Keratinocyte (primary cell): ENCODE results near the gene HOTAIR. TPM values are rescaled to one million over a fixed set of nuclear protein-coding genes. Genes with fewer than 3 reads are reported as not detected.

ENCODE experiments used
- DNase-seq: peaks from one replicate; pipeline ENCODE4 v3.0.0-alpha.2; 2011; ENCODE audit warnings: low read depth, missing footprints, low spot score
- FAIRE-seq: peaks from 2 replicates; lab custom pipeline; 2011; peaks lifted over from hg19 to GRCh38; lab: Jason Lieb, UNC
- H2AFZ ChIP-seq: 2 replicates; pipeline ENCODE4 v1.6.0; 2012; ENCODE audit warnings: low read length, control low read depth, inconsistent platforms; ENCODE audit not compliant: control insufficient read depth
- H3K27ac ChIP-seq: 2 replicates; pipeline ENCODE4 v1.5.1; 2011; ENCODE audit warnings: low read length; ENCODE audit not compliant: control insufficient read depth, insufficient read depth
- H3K27me3 ChIP-seq: 3 replicates; pipeline ENCODE4 v1.6.0; 2011; ENCODE audit warnings: low read length; ENCODE audit not compliant: control insufficient read depth, insufficient read depth; ENCODE audit errors: extremely low read depth
- H3K36me3 ChIP-seq, 2 experiments: 2 replicates in 1 of 2; 3 replicates in 1 of 2; pipeline ENCODE4 v1.5.1; 2011; ENCODE audit warnings: low read length in 2 of 2, mild to moderate bottlenecking in 1 of 2; ENCODE audit not compliant: control insufficient read depth in 2 of 2, insufficient read depth in 2 of 2; ENCODE audit errors: extremely low read depth in 1 of 2
- H3K4me1 ChIP-seq: 3 replicates; pipeline ENCODE4 v1.5.1; 2011; ENCODE audit warnings: low read length; ENCODE audit not compliant: control insufficient read depth, insufficient read depth; ENCODE audit errors: extremely low read depth
- H3K4me2 ChIP-seq: 3 replicates; pipeline ENCODE4 v1.6.0; 2011; ENCODE audit warnings: low read depth, low read length; ENCODE audit not compliant: control insufficient read depth, insufficient read depth; ENCODE audit errors: extremely low read depth
- H3K4me3 ChIP-seq, 3 experiments: fragments of 200-600 bp in 1 of 3; sonication (generic) in 1 of 3; 2 replicates in 2 of 3; 3 replicates in 1 of 3; pipeline ENCODE4 v1.5.1; 2011 to 2016; ENCODE audit warnings: low read length in 3 of 3, mild to moderate bottlenecking in 3 of 3, control low read depth in 2 of 3, inconsistent platforms in 1 of 3, low read depth in 1 of 3, mixed read lengths in 1 of 3, mixed run types in 1 of 3, moderate library complexity in 1 of 3; ENCODE audit not compliant: control insufficient read depth in 2 of 3, insufficient read depth in 2 of 3; ENCODE audit errors: extremely low read depth in 1 of 3
- H3K79me2 ChIP-seq: 2 replicates; pipeline ENCODE4 v1.6.0; 2012; ENCODE audit warnings: low read length; ENCODE audit not compliant: control insufficient read depth, insufficient read depth
- H3K9ac ChIP-seq: 3 replicates; pipeline ENCODE4 v1.6.0; 2011; ENCODE audit warnings: low read length; ENCODE audit not compliant: control insufficient read depth, insufficient read depth; ENCODE audit errors: extremely low read depth
- H3K9me1 ChIP-seq: 3 replicates; pipeline ENCODE4 v1.6.0; 2011; ENCODE audit warnings: low read length; ENCODE audit not compliant: control insufficient read depth, insufficient read depth; ENCODE audit errors: extremely low read depth
- H3K9me3 ChIP-seq: 2 replicates; pipeline ENCODE4 v1.5.1; 2012; ENCODE audit warnings: low read depth, low read length; ENCODE audit not compliant: control insufficient read depth
- H4K20me1 ChIP-seq: 3 replicates; pipeline ENCODE4 v1.6.0; 2011; ENCODE audit warnings: low read length; ENCODE audit not compliant: control insufficient read depth, insufficient read depth; ENCODE audit errors: extremely low read depth
- EZH2 ChIP-seq: IDR thresholded peaks from one replicate; pipeline ENCODE4 v1.6.1; 2012; ENCODE audit warnings: inconsistent platforms, mild to moderate bottlenecking, low read length, moderate library complexity
- dilution Hi-C: fragments of 300-500 bp; cut with MboI; formaldehyde crosslinking; loops from one replicate; pipeline ENCODE4 v1.7.0; 2020; ENCODE audit warnings: low sequenced_read_pairs; ENCODE audit not compliant: extremely low pct_ligation_motif_present
- polyA plus RNA-seq, 5 experiments: library from polyadenylated mRNA; depleted of rRNA in 3 of 5; stranded (reverse) in 3 of 5; stranded (forward) in 1 of 5; unstranded in 1 of 5; fragments of >200 nt; gene quantifications; 1 replicate in 1 of 5; 2 replicates in 3 of 5; 3 replicates in 1 of 5; pipeline versions ENCODE4 v1.2.1 to v1.2.3, GENCODE V29; 2011 to 2012; ENCODE audit warnings: missing spikeins in 2 of 5, low read depth in 1 of 5, low replicate concordance in 1 of 5
- TF ChIP-seq, protein P1 (sequence below), 3 experiments: IDR thresholded peaks in 1 of 3; conservative IDR thresholded peaks in 1 of 3; optimal IDR thresholded peaks in 1 of 3; 2 replicates in 2 of 3; 3 replicates in 1 of 3; pipeline versions ENCODE3 to v1.5.1; 2011; ENCODE audit warnings: low read length in 3 of 3, mild to moderate bottlenecking in 3 of 3, moderate library complexity in 2 of 3, control low read depth in 1 of 3, inconsistent platforms in 1 of 3; ENCODE audit not compliant: insufficient read depth in 2 of 3; ENCODE audit errors: extremely low read depth in 1 of 3

The HOTAIR gene
- polyA plus RNA-seq, 1 donor (not counting 4 experiments of a cell fraction or from before 2014, with no cell fraction given), result 4.0 TPM

GRCh38 chr12:54019091-54019811, 44.5 kb upstream of the HOTAIR start:
- no peaks in the 10 kb centered on the region for H3K27me3 ChIP-seq
- peak overlapping the region; percentile 98 for H3K9ac ChIP-seq
- H3K4me2 ChIP-seq, result peak overlapping the region; percentile 96
- TF ChIP-seq EZH2, result no peak
- TF ChIP-seq, protein P1, sequence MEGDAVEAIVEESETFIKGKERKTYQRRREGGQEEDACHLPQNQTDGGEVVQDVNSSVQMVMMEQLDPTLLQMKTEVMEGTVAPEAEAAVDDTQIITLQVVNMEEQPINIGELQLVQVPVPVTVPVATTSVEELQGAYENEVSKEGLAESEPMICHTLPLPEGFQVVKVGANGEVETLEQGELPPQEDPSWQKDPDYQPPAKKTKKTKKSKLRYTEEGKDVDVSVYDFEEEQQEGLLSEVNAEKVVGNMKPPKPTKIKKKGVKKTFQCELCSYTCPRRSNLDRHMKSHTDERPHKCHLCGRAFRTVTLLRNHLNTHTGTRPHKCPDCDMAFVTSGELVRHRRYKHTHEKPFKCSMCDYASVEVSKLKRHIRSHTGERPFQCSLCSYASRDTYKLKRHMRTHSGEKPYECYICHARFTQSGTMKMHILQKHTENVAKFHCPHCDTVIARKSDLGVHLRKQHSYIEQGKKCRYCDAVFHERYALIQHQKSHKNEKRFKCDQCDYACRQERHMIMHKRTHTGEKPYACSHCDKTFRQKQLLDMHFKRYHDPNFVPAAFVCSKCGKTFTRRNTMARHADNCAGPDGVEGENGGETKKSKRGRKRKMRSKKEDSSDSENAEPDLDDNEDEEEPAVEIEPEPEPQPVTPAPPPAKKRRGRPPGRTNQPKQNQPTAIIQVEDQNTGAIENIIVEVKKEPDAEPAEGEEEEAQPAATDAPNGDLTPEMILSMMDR (optimal IDR thresholded peaks at IDR 0.05 in 1 of 3, IDR thresholded peaks at IDR 0.05 in 1 of 3, conservative IDR thresholded peaks at IDR 0.05 in 1 of 3; ENCODE audit: extremely low read depth in 1 of 3, insufficient read depth in 2 of 3, low read length in 3 of 3), result no peak
- peak overlapping the region; percentile 56 to 95 (median 74) for H3K4me3 ChIP-seq
- dilution Hi-C loops, result no loop called here
- DNase-seq (no peak), FAIRE-seq (no peak)
- H3K9me1 ChIP-seq, result no peaks in the 10 kb centered on the region
- no peaks in the 10 kb centered on the region for H3K36me3 ChIP-seq
- H4K20me1 ChIP-seq, result no peaks in the 10 kb centered on the region
- peak overlapping the region; percentile 37 for H2AFZ ChIP-seq
- peaks cover 60% of the 10 kb centered on the region for H3K4me1 ChIP-seq
- no peaks in the 10 kb centered on the region for H3K9me3 ChIP-seq
- peak overlapping the region; percentile 98 for H3K27ac ChIP-seq
- H3K79me2 ChIP-seq, result peaks cover 71% of the 10 kb centered on the region

DNA sequence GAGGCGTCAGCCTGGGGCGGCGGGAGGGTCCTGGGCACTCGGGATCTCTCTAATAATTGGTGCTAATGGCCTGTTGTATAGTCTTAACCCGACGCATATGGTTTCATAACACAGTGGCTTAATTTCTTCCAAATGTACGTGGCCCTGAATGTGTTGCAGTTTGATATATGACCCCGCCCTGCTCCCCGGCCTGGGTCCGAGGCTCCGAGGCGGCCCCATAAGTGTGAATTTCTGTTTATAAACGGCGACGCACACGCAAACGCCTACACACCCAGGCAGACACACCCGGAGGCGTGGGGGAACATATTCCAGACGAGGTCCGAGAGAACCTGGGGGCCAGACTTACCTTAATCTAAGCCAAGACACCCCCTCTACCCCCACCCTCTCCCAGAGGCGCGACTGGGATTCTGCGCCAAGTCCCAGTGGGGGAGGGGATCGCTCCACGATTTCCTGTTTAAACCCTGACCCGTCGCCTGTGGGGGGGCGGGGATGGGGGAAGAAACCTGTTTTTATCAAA, 43.8 kb upstream of the HOTAIR start:
- peak overlapping the region; percentile 98 for H3K27ac ChIP-seq
- peaks cover 63% of the 10 kb centered on the region for H3K79me2 ChIP-seq
- H3K4me2 ChIP-seq, result peak overlapping the region; percentile 96
- H4K20me1 ChIP-seq, result no peaks in the 10 kb centered on the region
- H2AFZ ChIP-seq, result peak overlapping the region; percentile 13
- peaks cover 53% of the 10 kb centered on the region for H3K4me1 ChIP-seq
- H3K4me3 ChIP-seq, result peak overlapping the region; percentile 56 to 95 (median 76)
- H3K36me3 ChIP-seq, result no peaks in the 10 kb centered on the region
- H3K9me3 ChIP-seq, result no peaks in the 10 kb centered on the region
- H3K9ac ChIP-seq, result peak overlapping the region; percentile 98
- dilution Hi-C loops, result no loop called here
- H3K9me1 ChIP-seq, result no peaks in the 10 kb centered on the region
- FAIRE-seq (no peak), DNase-seq (no peak)
- H3K27me3 ChIP-seq, result no peaks in the 10 kb centered on the region
- TF ChIP-seq, protein P1 (optimal IDR thresholded peaks at IDR 0.05 in 1 of 3, IDR thresholded peaks at IDR 0.05 in 1 of 3, conservative IDR thresholded peaks at IDR 0.05 in 1 of 3; ENCODE audit: extremely low read depth in 1 of 3, insufficient read depth in 2 of 3, low read length in 3 of 3), result no peak
- no peak for TF ChIP-seq EZH2
